ENCODE results near the gene RNF128.
"Not testable (repeated sequence)": the region's sequence is repeated elsewhere in the genome, so short reads cannot be mapped to it uniquely, and the experiment has no call there.

The RNF128 gene

DNA sequence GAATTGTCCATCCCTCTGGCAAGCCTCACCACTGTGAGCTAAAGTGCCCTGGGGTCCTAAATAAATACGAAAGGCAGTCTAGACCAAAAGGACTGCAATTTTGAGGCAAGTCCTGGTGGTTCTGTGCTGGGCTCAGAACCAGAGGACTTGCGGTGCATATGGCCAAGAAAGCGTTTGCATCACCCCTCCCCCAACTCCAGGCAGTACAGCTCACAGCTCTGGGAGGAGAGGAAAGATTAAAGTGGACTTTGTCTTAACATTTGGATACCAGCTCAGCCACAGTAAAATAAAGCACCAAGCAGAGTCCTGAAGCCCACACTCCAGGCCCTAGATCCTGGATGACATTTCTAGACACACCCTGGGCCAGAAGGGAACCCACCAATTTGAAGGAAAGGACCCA, 24.9 kb downstream of the RNF128 start:
- TF ChIP-seq EZH2phosphoT487 (IDR thresholded peaks at IDR 0.05; ENCODE audit: borderline replicate concordance, low read length), result no peak
- TF ChIP-seq CTCF (IDR thresholded peaks at IDR 0.05; ENCODE audit: low read depth, low read length, poor library complexity, severe bottlenecking), result no peak
- Histone ChIP-seq H3K9me2 (replicated peaks; ENCODE audit: control insufficient read depth, low read length) (no peaks in the 10 kb centered on the region), H3F3A (ENCODE audit: control insufficient read depth, insufficient read depth) (no peaks in the 10 kb centered on the region), H3K27ac (ENCODE audit: low read depth, low read length) (no peak overlapping the region), H3K27me3 (ENCODE audit: control insufficient read depth, low read length) (no peaks in the 10 kb centered on the region), H3K4me1 (ENCODE audit: control insufficient read depth, low read length) (no peaks in the 10 kb centered on the region), H3K36me3 (ENCODE audit: control insufficient read depth, low read length) (no peaks in the 10 kb centered on the region), H3K79me2 (ENCODE audit: control insufficient read depth, low read length) (no peaks in the 10 kb centered on the region), H3K4me2 (ENCODE audit: low read length) (no peak overlapping the region), H3K9me3 (ENCODE audit: control insufficient read depth, insufficient read depth, low read length) (no peaks in the 10 kb centered on the region), H4K20me1 (ENCODE audit: control insufficient read depth, insufficient read depth, low read depth, low read length) (no peaks in the 10 kb centered on the region), H3K4me3 (ENCODE audit: low read length) (no peak overlapping the region)

GRCh38 chrX:106752101-106752678, 25.7 kb downstream of the RNF128 start:
- Histone ChIP-seq H3K4me1 (ENCODE audit: control insufficient read depth, low read length) (no peaks in the 10 kb centered on the region), H3K27ac (ENCODE audit: low read depth, low read length) (no peak overlapping the region), H3F3A (ENCODE audit: control insufficient read depth, insufficient read depth) (no peaks in the 10 kb centered on the region), H3K9me3 (ENCODE audit: control insufficient read depth, insufficient read depth, low read length) (no peaks in the 10 kb centered on the region), H3K9me2 (replicated peaks; ENCODE audit: control insufficient read depth, low read length) (no peaks in the 10 kb centered on the region), H3K4me3 (ENCODE audit: low read length) (no peak overlapping the region), H3K4me2 (ENCODE audit: low read length) (no peak overlapping the region), H3K79me2 (ENCODE audit: control insufficient read depth, low read length) (no peaks in the 10 kb centered on the region), H3K36me3 (ENCODE audit: control insufficient read depth, low read length) (no peaks in the 10 kb centered on the region), H3K27me3 (ENCODE audit: control insufficient read depth, low read length) (no peaks in the 10 kb centered on the region), H4K20me1 (ENCODE audit: control insufficient read depth, insufficient read depth, low read depth, low read length) (no peaks in the 10 kb centered on the region)
- TF ChIP-seq EZH2phosphoT487 (IDR thresholded peaks at IDR 0.05; ENCODE audit: borderline replicate concordance, low read length), result no peak

DNA sequence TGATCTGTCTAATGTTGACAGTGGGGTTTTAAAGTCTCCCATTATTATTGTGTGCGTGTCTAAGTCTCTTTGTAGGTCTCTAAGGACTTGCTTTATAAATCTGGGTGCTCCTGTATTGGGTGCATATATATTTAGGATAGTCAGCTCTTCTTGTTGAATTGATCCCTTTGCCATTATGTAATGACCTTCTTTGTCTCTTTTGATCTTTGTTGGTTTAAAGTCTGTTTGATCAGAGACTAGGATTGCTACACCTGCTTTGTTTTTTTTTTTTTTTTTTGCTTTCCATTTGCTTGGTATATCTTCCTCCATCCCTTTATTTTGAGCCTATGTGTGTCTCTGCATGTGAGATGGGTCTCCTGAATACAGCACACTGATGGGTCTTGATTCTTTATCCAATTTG, 42.8 kb downstream of the RNF128 start:
- H3K9me3 ChIP-seq (ENCODE audit: control insufficient read depth, insufficient read depth, low read length); H4K20me1 ChIP-seq (ENCODE audit: control insufficient read depth, insufficient read depth, low read depth, low read length); H3K36me3 ChIP-seq (ENCODE audit: control insufficient read depth, low read length); H3K79me2 ChIP-seq (ENCODE audit: control insufficient read depth, low read length); H3K9me2 ChIP-seq (replicated peaks; ENCODE audit: control insufficient read depth, low read length); H3K27me3 ChIP-seq (ENCODE audit: control insufficient read depth, low read length); H3K4me3 ChIP-seq (ENCODE audit: low read length); H3K4me2 ChIP-seq (ENCODE audit: low read length); H3F3A ChIP-seq (ENCODE audit: control insufficient read depth, insufficient read depth); H3K27ac ChIP-seq (ENCODE audit: low read depth, low read length); H3K4me1 ChIP-seq (ENCODE audit: control insufficient read depth, low read length): not testable (repeated sequence)

DNA sequence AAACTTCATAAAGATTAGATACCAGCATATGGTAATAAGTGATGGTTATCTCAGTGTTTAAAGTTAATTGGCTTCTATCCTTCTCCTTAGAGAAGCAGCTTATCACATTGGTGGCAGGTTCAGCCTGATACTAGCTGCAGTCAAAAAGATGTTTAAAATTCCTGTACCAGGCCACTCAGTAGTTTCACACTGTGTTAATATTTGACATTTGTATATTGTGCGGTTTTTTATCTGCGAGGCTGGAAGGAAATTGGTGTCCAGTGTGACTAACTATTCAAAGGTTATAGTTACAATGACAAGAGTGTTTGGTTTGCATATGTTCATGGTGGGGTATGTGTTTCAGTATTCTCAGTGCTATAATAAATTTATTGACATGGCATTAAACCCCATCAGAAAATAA, 48.5 kb downstream of the RNF128 start:
- H4K20me1 ChIP-seq (ENCODE audit: control insufficient read depth, insufficient read depth, low read depth, low read length), result no peaks in the 10 kb centered on the region
- no peak overlapping the region for H3K4me2 ChIP-seq (ENCODE audit: low read length)
- no peaks in the 10 kb centered on the region for H3F3A ChIP-seq (ENCODE audit: control insufficient read depth, insufficient read depth)
- no peaks in the 10 kb centered on the region for H3K79me2 ChIP-seq (ENCODE audit: control insufficient read depth, low read length)
- H3K9me2 ChIP-seq (replicated peaks; ENCODE audit: control insufficient read depth, low read length), result no peaks in the 10 kb centered on the region
- H3K27ac ChIP-seq (ENCODE audit: low read depth, low read length), result no peak overlapping the region
- H3K36me3 ChIP-seq (ENCODE audit: control insufficient read depth, low read length), result no peaks in the 10 kb centered on the region
- no peak for TF ChIP-seq EZH2phosphoT487 (IDR thresholded peaks at IDR 0.05; ENCODE audit: borderline replicate concordance, low read length)
- no peaks in the 10 kb centered on the region for H3K27me3 ChIP-seq (ENCODE audit: control insufficient read depth, low read length)
- no peaks in the 10 kb centered on the region for H3K9me3 ChIP-seq (ENCODE audit: control insufficient read depth, insufficient read depth, low read length)
- no peaks in the 10 kb centered on the region for H3K4me1 ChIP-seq (ENCODE audit: control insufficient read depth, low read length)
- no peak overlapping the region for H3K4me3 ChIP-seq (ENCODE audit: low read length)

GRCh38 chrX:106780264-106780663, 53.8 kb downstream of the RNF128 start:
- TF ChIP-seq EZH2phosphoT487 (IDR thresholded peaks at IDR 0.05; ENCODE audit: borderline replicate concordance, low read length) (no peak), CTCF (IDR thresholded peaks at IDR 0.05; ENCODE audit: low read depth, low read length, poor library complexity, severe bottlenecking) (no peak)
- Histone ChIP-seq H3K4me3 (ENCODE audit: low read length) (no peak overlapping the region), H3K4me1 (ENCODE audit: control insufficient read depth, low read length) (no peaks in the 10 kb centered on the region), H3K9me2 (replicated peaks; ENCODE audit: control insufficient read depth, low read length) (no peaks in the 10 kb centered on the region), H3F3A (ENCODE audit: control insufficient read depth, insufficient read depth) (no peaks in the 10 kb centered on the region), H3K36me3 (ENCODE audit: control insufficient read depth, low read length) (no peaks in the 10 kb centered on the region), H3K9me3 (ENCODE audit: control insufficient read depth, insufficient read depth, low read length) (no peaks in the 10 kb centered on the region), H3K27ac (ENCODE audit: low read depth, low read length) (no peak overlapping the region), H3K27me3 (ENCODE audit: control insufficient read depth, low read length) (no peaks in the 10 kb centered on the region), H3K4me2 (ENCODE audit: low read length) (no peak overlapping the region), H4K20me1 (ENCODE audit: control insufficient read depth, insufficient read depth, low read depth, low read length) (no peaks in the 10 kb centered on the region), H3K79me2 (ENCODE audit: control insufficient read depth, low read length) (no peaks in the 10 kb centered on the region)

Measured in DOHH2 (cell line).